ENCODE measurements around the gene FSD1L.

Gene FSD1L

GRCh38 chr9:105479846-105480245, 32.0 kb downstream of the FSD1L start:
- TF ChIP-seq SIN3A (IDR thresholded peaks at IDR 0.05; ENCODE audit: borderline replicate concordance, insufficient read depth, low read length) (no peak), FOXP2 (optimal IDR thresholded peaks at IDR 0.05; ENCODE audit: borderline replicate concordance, extremely low read depth, extremely low read length, insufficient read depth) (no peak), POLR2AphosphoS5 (IDR thresholded peaks at IDR 0.05; ENCODE audit: low read depth, low read length) (no peak), TAF1 (IDR thresholded peaks at IDR 0.05; ENCODE audit: borderline replicate concordance, insufficient read depth, low read length) (no peak)
- TF ChIP-seq, protein P1, sequence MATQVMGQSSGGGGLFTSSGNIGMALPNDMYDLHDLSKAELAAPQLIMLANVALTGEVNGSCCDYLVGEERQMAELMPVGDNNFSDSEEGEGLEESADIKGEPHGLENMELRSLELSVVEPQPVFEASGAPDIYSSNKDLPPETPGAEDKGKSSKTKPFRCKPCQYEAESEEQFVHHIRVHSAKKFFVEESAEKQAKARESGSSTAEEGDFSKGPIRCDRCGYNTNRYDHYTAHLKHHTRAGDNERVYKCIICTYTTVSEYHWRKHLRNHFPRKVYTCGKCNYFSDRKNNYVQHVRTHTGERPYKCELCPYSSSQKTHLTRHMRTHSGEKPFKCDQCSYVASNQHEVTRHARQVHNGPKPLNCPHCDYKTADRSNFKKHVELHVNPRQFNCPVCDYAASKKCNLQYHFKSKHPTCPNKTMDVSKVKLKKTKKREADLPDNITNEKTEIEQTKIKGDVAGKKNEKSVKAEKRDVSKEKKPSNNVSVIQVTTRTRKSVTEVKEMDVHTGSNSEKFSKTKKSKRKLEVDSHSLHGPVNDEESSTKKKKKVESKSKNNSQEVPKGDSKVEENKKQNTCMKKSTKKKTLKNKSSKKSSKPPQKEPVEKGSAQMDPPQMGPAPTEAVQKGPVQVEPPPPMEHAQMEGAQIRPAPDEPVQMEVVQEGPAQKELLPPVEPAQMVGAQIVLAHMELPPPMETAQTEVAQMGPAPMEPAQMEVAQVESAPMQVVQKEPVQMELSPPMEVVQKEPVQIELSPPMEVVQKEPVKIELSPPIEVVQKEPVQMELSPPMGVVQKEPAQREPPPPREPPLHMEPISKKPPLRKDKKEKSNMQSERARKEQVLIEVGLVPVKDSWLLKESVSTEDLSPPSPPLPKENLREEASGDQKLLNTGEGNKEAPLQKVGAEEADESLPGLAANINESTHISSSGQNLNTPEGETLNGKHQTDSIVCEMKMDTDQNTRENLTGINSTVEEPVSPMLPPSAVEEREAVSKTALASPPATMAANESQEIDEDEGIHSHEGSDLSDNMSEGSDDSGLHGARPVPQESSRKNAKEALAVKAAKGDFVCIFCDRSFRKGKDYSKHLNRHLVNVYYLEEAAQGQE (IDR thresholded peaks at IDR 0.05; ENCODE audit: insufficient read depth in 1 of 2, low read depth in 2 of 2, low read length in 2 of 2) = no peak

DNA sequence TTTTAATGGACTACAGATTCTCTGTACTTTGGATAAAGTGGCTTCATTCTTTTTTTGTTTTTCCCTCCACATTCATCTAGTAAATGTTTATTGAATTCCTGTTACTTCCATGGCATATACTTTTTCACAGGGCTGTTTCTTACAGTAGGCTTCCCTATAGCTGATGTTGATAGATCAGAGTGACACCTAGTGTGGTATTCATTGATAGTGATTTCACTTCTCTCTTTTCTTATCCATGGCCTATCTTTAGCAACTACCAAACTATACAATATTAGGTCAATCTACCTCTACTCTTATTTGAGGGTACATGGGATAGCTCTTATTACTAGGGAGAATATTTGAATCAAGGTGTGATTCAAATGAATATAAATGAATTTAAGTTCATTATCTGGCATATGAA, 35.8 kb downstream of the FSD1L start:
- TF ChIP-seq FOXP2 (optimal IDR thresholded peaks at IDR 0.05; ENCODE audit: borderline replicate concordance, extremely low read depth, extremely low read length, insufficient read depth) = no peak
- TF ChIP-seq, protein P1 (IDR thresholded peaks at IDR 0.05; ENCODE audit: insufficient read depth in 1 of 2, low read depth in 2 of 2, low read length in 2 of 2) = no peak
- TF ChIP-seq SIN3A (IDR thresholded peaks at IDR 0.05; ENCODE audit: borderline replicate concordance, insufficient read depth, low read length) = no peak
- no peak for TF ChIP-seq POLR2AphosphoS5 (IDR thresholded peaks at IDR 0.05; ENCODE audit: low read depth, low read length)
- no peak for TF ChIP-seq TAF1 (IDR thresholded peaks at IDR 0.05; ENCODE audit: borderline replicate concordance, insufficient read depth, low read length)

GRCh38 chr9:105484226-105484625, 36.4 kb downstream of the FSD1L start:
- no peak for TF ChIP-seq SIN3A (IDR thresholded peaks at IDR 0.05; ENCODE audit: borderline replicate concordance, insufficient read depth, low read length)
- no peak for TF ChIP-seq TAF1 (IDR thresholded peaks at IDR 0.05; ENCODE audit: borderline replicate concordance, insufficient read depth, low read length)
- TF ChIP-seq POLR2AphosphoS5 (IDR thresholded peaks at IDR 0.05; ENCODE audit: low read depth, low read length) = no peak
- TF ChIP-seq, protein P1 (IDR thresholded peaks at IDR 0.05; ENCODE audit: insufficient read depth in 1 of 2, low read depth in 2 of 2, low read length in 2 of 2) = no peak
- no peak for TF ChIP-seq FOXP2 (optimal IDR thresholded peaks at IDR 0.05; ENCODE audit: borderline replicate concordance, extremely low read depth, extremely low read length, insufficient read depth)

- TF ChIP-seq, protein P1 (IDR thresholded peaks at IDR 0.05; ENCODE audit: insufficient read depth in 1 of 2, low read depth in 2 of 2, low read length in 2 of 2) = no peak
- no peak for TF ChIP-seq POLR2AphosphoS5 (IDR thresholded peaks at IDR 0.05; ENCODE audit: low read depth, low read length)
- TF ChIP-seq TAF1 (IDR thresholded peaks at IDR 0.05; ENCODE audit: borderline replicate concordance, insufficient read depth, low read length) = no peak
- no peak for TF ChIP-seq SIN3A (IDR thresholded peaks at IDR 0.05; ENCODE audit: borderline replicate concordance, insufficient read depth, low read length)
- no peak for TF ChIP-seq FOXP2 (optimal IDR thresholded peaks at IDR 0.05; ENCODE audit: borderline replicate concordance, extremely low read depth, extremely low read length, insufficient read depth)
Measured at GRCh38 chr9:105485131-105485530, 37.3 kb downstream of the FSD1L start.

DNA sequence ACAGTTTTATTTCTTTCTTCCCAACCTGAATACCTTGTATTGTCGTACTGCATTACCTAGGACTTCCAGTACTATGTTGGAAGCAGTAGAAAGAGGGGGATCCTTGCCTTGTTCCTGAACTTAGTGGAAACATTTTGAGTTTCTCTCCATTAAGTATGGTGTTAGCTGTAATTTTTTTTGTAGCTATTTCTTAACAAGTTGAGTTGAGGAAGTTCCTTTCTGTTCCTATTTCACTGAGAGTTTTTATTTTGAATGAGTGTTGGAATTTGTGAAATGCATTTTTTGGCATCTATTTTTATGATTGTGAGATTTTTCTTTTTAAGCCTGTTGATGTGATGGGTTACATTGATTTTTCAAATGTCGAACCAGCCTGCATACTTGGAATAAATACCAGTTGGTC, 49.0 kb downstream of the FSD1L start:
- TF ChIP-seq FOXP2 (optimal IDR thresholded peaks at IDR 0.05; ENCODE audit: borderline replicate concordance, extremely low read depth, extremely low read length, insufficient read depth) (no peak), POLR2AphosphoS5 (IDR thresholded peaks at IDR 0.05; ENCODE audit: low read depth, low read length) (no peak), SIN3A (IDR thresholded peaks at IDR 0.05; ENCODE audit: borderline replicate concordance, insufficient read depth, low read length) (no peak), TAF1 (IDR thresholded peaks at IDR 0.05; ENCODE audit: borderline replicate concordance, insufficient read depth, low read length) (no peak)
- TF ChIP-seq, protein P1 (IDR thresholded peaks at IDR 0.05; ENCODE audit: insufficient read depth in 1 of 2, low read depth in 2 of 2, low read length in 2 of 2) = no peak

Data from PFSK-1 (cell line).